GM10266 (cell line): Measurements from ENCODE around the gene SLC25A30.
"Not testable (repeated sequence)": the region's sequence is repeated elsewhere in the genome, so short reads cannot be mapped to it uniquely, and the experiment has no call there.

Experiments used
- DNase-seq: peaks from one replicate; pipeline ENCODE4 v3.0.0; 2012; ENCODE audit errors: extremely low spot score
- CTCF ChIP-seq: IDR thresholded peaks from 2 replicates; pipeline ENCODE4 v1.5.1; 2012; ENCODE audit warnings: mild to moderate bottlenecking, low read depth; ENCODE audit not compliant: control insufficient read depth, insufficient read depth; ENCODE audit errors: missing control alignments

The SLC25A30 gene

GRCh38 chr13:45388664-45389063 lies 29.5 kb downstream of the SLC25A30 start:
- no peak for TF ChIP-seq CTCF

GRCh38 chr13:45386892-45387575 lies 31.1 kb downstream of the SLC25A30 start:
- DNase-seq, result not testable (repeated sequence)

More at GRCh38 chr13:45388664-45389063, 29.5 kb downstream of the SLC25A30 start:
- DNase-seq, result no peak

GRCh38 chr13:45385907-45386553 lies 32.1 kb downstream of the SLC25A30 start:
- TF ChIP-seq CTCF, result no peak
- no peak for DNase-seq

GRCh38 chr13:45385320-45385719 lies 32.9 kb downstream of the SLC25A30 start:
- TF ChIP-seq CTCF, result no peak
- no peak for DNase-seq

GRCh38 chr13:45384474-45385174 lies 33.5 kb downstream of the SLC25A30 start:
- no peak for DNase-seq
- no peak for TF ChIP-seq CTCF

GRCh38 chr13:45382739-45383138 lies 35.4 kb downstream of the SLC25A30 start:
- DNase-seq, result not testable (repeated sequence)

GRCh38 chr13:45381196-45381595 lies 37.0 kb downstream of the SLC25A30 start:
- no peak for DNase-seq
- TF ChIP-seq CTCF, result no peak

GRCh38 chr13:45380708-45381107 lies 37.5 kb downstream of the SLC25A30 start:
- DNase-seq, result not testable (repeated sequence)

- not testable (repeated sequence) for DNase-seq
These were observed 38.7 kb downstream of the SLC25A30 start for GRCh38 chr13:45379516-45379915.

GRCh38 chr13:45378786-45379185 lies 39.4 kb downstream of the SLC25A30 start:
- not testable (repeated sequence) for DNase-seq

GRCh38 chr13:45377314-45377713 lies 40.9 kb downstream of the SLC25A30 start:
- DNase-seq, result not testable (repeated sequence)

- not testable (repeated sequence) for DNase-seq
These were observed 41.5 kb downstream of the SLC25A30 start for GRCh38 chr13:45376651-45377050.
